HCT116 (cell line): ENCODE data around the gene CELF4. TPM values are rescaled to one million over a fixed set of nuclear protein-coding genes. Genes with fewer than 3 reads are reported as not detected.

ENCODE experiments used
- ATAC-seq: fragments of 200-7000 bp; cut with Tn5 transposase; 2 replicates; pipeline ENCODE4 v1.9.1; 2020; ENCODE audit warnings: mild to moderate bottlenecking, moderate library complexity
- BruUV-seq: library from RNA; stranded (reverse); fragments of 400-500 nt; replicated peaks from 2 replicates; lab custom pipeline; 2021; lab: Mats Ljungman, UMichigan
- CTCF ChIA-PET: fragments of 300-600 bp; sonication (Branson Sonifier 250); formaldehyde crosslinking; loops from one replicate; lab custom pipeline; 2021; ENCODE audit warnings: antibody characterized with exemption; lab: Charles Lee
- POLR2A ChIA-PET: fragments of 300-600, 350-600 bp; sonication (Branson Sonifier 250); formaldehyde crosslinking; loops from one replicate; lab custom pipeline; 2021; ENCODE audit warnings: antibody characterized with exemption; lab: Charles Lee
- RAD21 ChIA-PET, 2 experiments: fragments of 300-600 bp; sonication (Branson Sonifier 250); formaldehyde crosslinking; loops; one replicate each; lab custom pipeline; 2023; ENCODE audit warnings: low total read pairs in 2 of 2; ENCODE audit not compliant: uncharacterized antibody in 2 of 2, unreplicated experiment in 2 of 2, low non-redundant PET in 1 of 2; lab: Charles Lee
- DNase-seq: peaks from one replicate; pipeline ENCODE4 v3.0.0-alpha.2; 2010; ENCODE audit warnings: low read depth, low spot score
- H2AFZ ChIP-seq: fragments of 200-600 bp; shearing (Covaris generic), sonication (generic); 2 replicates; pipeline ENCODE4 v1.6.1; 2017; ENCODE audit warnings: low read depth, mixed run types, mixed read lengths, antibody characterized with exemption, low read length; ENCODE audit not compliant: poor library complexity, severe bottlenecking
- H3K27ac ChIP-seq: 2 replicates; pipeline ENCODE4 v1.5.1; 2012; ENCODE audit warnings: low read depth, low read length
- H3K27me3 ChIP-seq: fragments of 200-600 bp; sonication (generic); 2 replicates; pipeline ENCODE4 v1.6.1; 2016; ENCODE audit warnings: mixed run types, low read length, mixed read lengths; ENCODE audit not compliant: insufficient read depth
- H3K36me3 ChIP-seq, 2 experiments: fragments of 200-500 bp in 1 of 2; fragments of 200-600 bp in 1 of 2; sonication (Bioruptor generic) in 1 of 2; sonication (generic) in 1 of 2; 2 replicates each; pipeline versions ENCODE4 v1.5.1 to v1.6.1; 2014 to 2016; ENCODE audit warnings: low read length in 2 of 2, inconsistent platforms in 1 of 2, mixed read lengths in 1 of 2, mixed run types in 1 of 2; ENCODE audit not compliant: insufficient read depth in 2 of 2, control insufficient read depth in 1 of 2
- H3K4me1 ChIP-seq, 2 experiments: fragments of 200-600 bp in 1 of 2; sonication (generic) in 1 of 2; 2 replicates each; pipeline versions ENCODE4 v1.5.1 to v1.6.1; 2012 to 2017; ENCODE audit warnings: low read length in 2 of 2, inconsistent platforms in 1 of 2, mild to moderate bottlenecking in 1 of 2, mixed read lengths in 1 of 2, mixed run types in 1 of 2, moderate library complexity in 1 of 2; ENCODE audit not compliant: insufficient read depth in 2 of 2, control insufficient read depth in 1 of 2
- H3K4me2 ChIP-seq: fragments of 200-600 bp; sonication (generic); 2 replicates; pipeline ENCODE4 v1.6.1; 2017; ENCODE audit warnings: mixed run types, low read length, mixed read lengths
- H3K4me3 ChIP-seq, 2 experiments: fragments of 200-600 bp in 1 of 2; sonication (generic) in 1 of 2; replicated peaks in 1 of 2; 2 replicates each; pipeline ENCODE4 v1.5.1; 2011 to 2016; ENCODE audit warnings: low read length in 2 of 2, control low read depth in 1 of 2, low read depth in 1 of 2, mild to moderate bottlenecking in 1 of 2, mixed read lengths in 1 of 2, mixed run types in 1 of 2
- H3K79me2 ChIP-seq: fragments of 200-600 bp; sonication (generic); 2 replicates; pipeline ENCODE4 v1.6.1; 2017; ENCODE audit warnings: mild to moderate bottlenecking, mixed run types, low read length, moderate library complexity, mixed read lengths; ENCODE audit not compliant: insufficient read depth
- H3K9ac ChIP-seq: fragments of 200-600 bp; sonication (generic); 2 replicates; pipeline ENCODE4 v1.6.1; 2016; ENCODE audit warnings: low read length, mixed read lengths
- H3K9me2 ChIP-seq: fragments of 200-600 bp; sonication (generic), shearing (Covaris generic); 2 replicates; pipeline ENCODE4 v1.6.1; 2017; ENCODE audit warnings: mixed run types, mild to moderate bottlenecking, moderate library complexity; ENCODE audit not compliant: insufficient read depth
- H3K9me3 ChIP-seq, 2 experiments: fragments of 200-500 bp in 1 of 2; fragments of 200-600 bp in 1 of 2; sonication (Bioruptor generic) in 1 of 2; sonication (generic) in 1 of 2; 2 replicates each; pipeline ENCODE4 v1.6.1; 2014 to 2017; ENCODE audit warnings: low read length in 2 of 2, mixed read lengths in 2 of 2, inconsistent platforms in 1 of 2, low read depth in 1 of 2, mild to moderate bottlenecking in 1 of 2, mixed run types in 1 of 2, moderate library complexity in 1 of 2; ENCODE audit not compliant: control insufficient read depth in 1 of 2, insufficient read depth in 1 of 2
- H4K20me1 ChIP-seq: fragments of 200-600 bp; sonication (generic), shearing (Covaris generic); 2 replicates; pipeline ENCODE4 v1.6.1; 2017; ENCODE audit warnings: mixed run types, mild to moderate bottlenecking, moderate library complexity; ENCODE audit not compliant: insufficient read depth
- CTCF ChIP-seq, 3 experiments: fragments of 200-600 bp in 1 of 3; sonication (generic) in 1 of 3; IDR thresholded peaks in 2 of 3; conservative IDR thresholded peaks in 1 of 3; 2 replicates each; pipeline ENCODE4 v1.5.1; 2012 to 2017; ENCODE audit warnings: low read depth in 2 of 3, low read length in 2 of 3, antibody characterized with exemption in 1 of 3, borderline replicate concordance in 1 of 3, control low read depth in 1 of 3, mild to moderate bottlenecking in 1 of 3, mixed read lengths in 1 of 3, mixed run types in 1 of 3, moderate library complexity in 1 of 3; ENCODE audit not compliant: insufficient read depth in 1 of 3
- EZH2 ChIP-seq: fragments of 200-600 bp; sonication (generic); IDR thresholded peaks from 2 replicates; pipeline ENCODE4 v1.6.1; 2017; ENCODE audit warnings: antibody characterized with exemption, mixed run types
- FOSL1 ChIP-seq: IDR thresholded peaks from 2 replicates; pipeline ENCODE4 v1.6.1; 2012; ENCODE audit warnings: low read depth
- JUND ChIP-seq: IDR thresholded peaks from 2 replicates; pipeline ENCODE4 v1.6.1; 2012
- POLR2A ChIP-seq: IDR thresholded peaks from 2 replicates; pipeline ENCODE4 v1.7.0; 2011; ENCODE audit warnings: borderline replicate concordance; ENCODE audit not compliant: insufficient read depth, insufficient read length; ENCODE audit errors: extremely low read depth
- REST ChIP-seq: IDR thresholded peaks from 2 replicates; pipeline ENCODE4 v1.6.1; 2012; ENCODE audit warnings: low read depth
- SIN3A ChIP-seq: IDR thresholded peaks from 2 replicates; pipeline ENCODE4 v1.6.1; 2012; ENCODE audit warnings: low read depth
- SP1 ChIP-seq: IDR thresholded peaks from 2 replicates; pipeline ENCODE4 v1.6.1; 2012; ENCODE audit warnings: low read depth
- SRF ChIP-seq: IDR thresholded peaks from 2 replicates; pipeline ENCODE4 v1.6.1; 2012; ENCODE audit warnings: low read depth
- TCF7L2 ChIP-seq: IDR thresholded peaks from 2 replicates; pipeline ENCODE4 v1.7.0; 2011; ENCODE audit warnings: borderline replicate concordance, inconsistent platforms; ENCODE audit not compliant: insufficient read depth, insufficient read length; ENCODE audit errors: extremely low read depth
- intact Hi-C: fragments of 100-400 bp; cut with micrococcal nuclease; formaldehyde crosslinking; loops from 2 replicates; pipeline ENCODE4 v1.10.0; 2022
- total RNA-seq: library from RNA; stranded (reverse); gene quantifications from one replicate; pipeline ENCODE4 v1.2.1, GENCODE V29; 2021; ENCODE audit not compliant: unreplicated experiment

The CELF4 gene
- total RNA-seq, 1 experiment from 2014 or later = not detected

GRCh38 chr18:37441821-37442220, 123.8 kb downstream of the CELF4 start:
- ATAC-seq = peak; percentile 67
- H3K36me3 ChIP-seq = no peaks in the 10 kb centered on the region
- no peak overlapping the region for H2AFZ ChIP-seq
- H3K9ac ChIP-seq = no peak overlapping the region
- intact Hi-C loops = no loop called here
- H3K9me3 ChIP-seq = 0 out of 4 replicates have a peak, but pooled peaks cover 0 to 3% of the 10 kb centered on the region in 2 experiments
- no TSS peak for BruUV-seq
- no peak for DNase-seq
- TF ChIP-seq SRF (no peak), SP1 (peak; percentile 27; the same call in 1 of the 2 replicates), SIN3A (no peak), EZH2 (no peak), REST (no peak), CTCF (IDR thresholded peaks at IDR 0.05 in 2 of 3, conservative IDR thresholded peaks at IDR 0.05 in 1 of 3; ENCODE audit: borderline replicate concordance in 1 of 3, insufficient read depth in 1 of 3, low read depth in 2 of 3, low read length in 2 of 3) (0 out of 6 replicates have a peak, but pooled peaks of 1 of the 3 experiments have one; percentile 5), TCF7L2 (peak; percentile 16), JUND (peak; percentile 58), FOSL1 (0 out of 2 replicates have a peak, but pooled peaks have one; percentile 32), POLR2A (no peak)
- peaks cover 9 to 13% of the 10 kb centered on the region in 2 experiments; a peak in 3 of 4 replicates for H3K4me1 ChIP-seq
- no peaks in the 10 kb centered on the region for H3K9me2 ChIP-seq
- CTCF ChIA-PET = no interaction called here
- H3K27ac ChIP-seq = no peak overlapping the region
- POLR2A ChIA-PET = no interaction called here
- H3K79me2 ChIP-seq = no peaks in the 10 kb centered on the region
- H4K20me1 ChIP-seq = no peaks in the 10 kb centered on the region
- 0 out of 2 replicates have a peak overlapping the region, but pooled peaks have one; percentile 17 for H3K4me2 ChIP-seq
- RAD21 ChIA-PET = no interaction called here
- H3K27me3 ChIP-seq = peaks cover 45% of the 10 kb centered on the region; the same call in 1 of the 2 replicates
- no peak overlapping the region for H3K4me3 ChIP-seq
